HG03045 (cell line): Measurements from ENCODE around the gene ARFRP1.
"Not testable (repeated sequence)": the region's sequence is repeated elsewhere in the genome, so short reads cannot be mapped to it uniquely, and the experiment has no call there.

Experiments
- ATAC-seq: cut with Tn5 transposase; IDR thresholded peaks from one replicate; pipeline ENCODE4 v1.9.1; 2021; ENCODE audit warnings: mild to moderate bottlenecking, moderate library complexity; ENCODE audit not compliant: unreplicated experiment

ARFRP1 gene

GRCh38 chr20:63658749-63659187 lies 49.0 kb downstream of the ARFRP1 start:
- ATAC-seq, result peak; percentile 13

GRCh38 chr20:63657937-63658748 lies 49.6 kb downstream of the ARFRP1 start, which contains the start of gene RTEL1:
Gene RTEL1, plus strand, starts transcription at chr20:63658312. Its CDS starts 1,091 bp downstream, at chr20:63659403.
- ATAC-seq, result peak; percentile 80

GRCh38 chr20:63657260-63657936 lies 50.4 kb downstream of the ARFRP1 start:
- peak; percentile 5 for ATAC-seq

GRCh38 chr20:63656451-63656850 lies 51.3 kb downstream of the ARFRP1 start:
- no peak for ATAC-seq

DNA sequence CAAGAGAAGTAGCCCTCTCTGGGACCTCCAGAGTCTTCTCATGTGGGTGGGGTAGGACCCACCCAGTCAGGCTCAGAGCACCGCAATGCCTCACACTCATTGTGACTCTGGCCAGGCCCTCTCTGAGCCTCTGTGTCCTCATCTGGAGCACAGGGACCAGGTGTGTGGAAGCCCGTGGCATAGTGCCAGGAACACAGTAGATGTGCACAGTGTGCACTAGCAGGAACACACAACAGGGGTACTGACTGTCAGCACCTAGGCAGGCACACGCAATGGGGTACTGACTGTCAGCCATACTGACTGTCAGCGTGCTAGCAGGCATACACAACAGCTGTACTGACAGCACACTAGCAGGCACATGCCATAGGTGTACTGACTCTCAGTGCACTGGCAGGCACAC lies 52.5 kb downstream of the ARFRP1 start:
- no peak for ATAC-seq

GRCh38 chr20:63653974-63654668 lies 53.7 kb downstream of the ARFRP1 start:
- no peak for ATAC-seq

GRCh38 chr20:63653041-63653973 lies 54.5 kb downstream of the ARFRP1 start, which contains the start of gene STMN3:
Gene STMN3, minus strand, starts transcription at chr20:63653424. Its CDS starts 79 bp downstream, at chr20:63653345.
- no peak for ATAC-seq

DNA sequence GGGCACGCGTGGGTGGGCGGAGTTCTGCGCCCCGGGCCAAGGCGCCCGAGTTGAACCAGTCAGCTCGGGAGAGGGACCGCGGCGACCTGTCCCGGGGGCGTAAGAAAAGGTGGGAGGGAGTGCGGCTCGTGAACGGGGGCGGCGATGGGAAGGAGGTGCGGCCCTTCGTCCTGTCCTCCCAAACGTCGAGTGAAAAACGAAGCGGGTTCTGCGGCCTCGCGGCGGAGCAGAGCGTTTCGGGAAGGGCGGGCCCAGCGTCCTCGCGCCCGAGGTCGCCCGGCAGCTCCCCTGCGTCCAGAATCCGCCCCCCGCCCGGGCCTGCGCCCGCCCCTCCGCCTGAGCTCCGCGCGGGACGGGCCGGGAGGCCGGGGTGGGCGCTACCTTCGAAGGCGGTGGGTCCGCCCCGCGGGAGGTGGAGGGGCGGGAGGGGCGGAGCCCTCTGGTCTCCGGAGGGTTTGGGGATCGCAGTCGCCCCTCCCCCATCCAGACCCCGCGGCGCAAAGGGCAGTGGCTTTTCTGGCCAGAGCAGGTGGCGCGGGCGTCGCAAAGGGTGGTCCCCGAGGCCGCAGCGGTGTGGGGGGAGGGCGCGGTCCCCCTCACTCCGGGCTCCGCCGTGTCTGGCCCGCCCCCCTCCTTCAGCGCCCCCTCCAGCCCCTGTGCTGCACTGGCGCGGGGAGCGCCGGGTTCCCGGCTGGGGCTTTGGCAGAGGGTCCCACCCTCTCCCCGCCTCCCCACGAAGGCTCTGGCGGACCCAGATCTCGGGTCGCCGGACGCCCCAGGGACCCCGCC lies 55.4 kb downstream of the ARFRP1 start:
- no peak for ATAC-seq

DNA sequence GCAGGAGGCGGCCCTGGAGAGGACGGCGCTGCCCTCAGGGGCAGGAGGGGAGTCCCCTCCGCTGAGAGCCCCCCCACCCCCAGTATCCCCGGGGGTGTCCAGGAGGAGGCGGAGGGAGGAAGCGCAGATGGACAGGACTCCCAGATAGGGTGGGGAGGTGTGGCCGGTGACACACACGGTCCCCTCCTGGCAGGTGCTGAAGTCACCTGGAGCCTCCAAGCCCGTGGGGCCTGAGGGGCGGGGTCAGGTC lies 55.9 kb downstream of the ARFRP1 start:
- ATAC-seq, result no peak

GRCh38 chr20:63650486-63650885 lies 57.3 kb downstream of the ARFRP1 start:
- ATAC-seq, result not testable (repeated sequence)

DNA sequence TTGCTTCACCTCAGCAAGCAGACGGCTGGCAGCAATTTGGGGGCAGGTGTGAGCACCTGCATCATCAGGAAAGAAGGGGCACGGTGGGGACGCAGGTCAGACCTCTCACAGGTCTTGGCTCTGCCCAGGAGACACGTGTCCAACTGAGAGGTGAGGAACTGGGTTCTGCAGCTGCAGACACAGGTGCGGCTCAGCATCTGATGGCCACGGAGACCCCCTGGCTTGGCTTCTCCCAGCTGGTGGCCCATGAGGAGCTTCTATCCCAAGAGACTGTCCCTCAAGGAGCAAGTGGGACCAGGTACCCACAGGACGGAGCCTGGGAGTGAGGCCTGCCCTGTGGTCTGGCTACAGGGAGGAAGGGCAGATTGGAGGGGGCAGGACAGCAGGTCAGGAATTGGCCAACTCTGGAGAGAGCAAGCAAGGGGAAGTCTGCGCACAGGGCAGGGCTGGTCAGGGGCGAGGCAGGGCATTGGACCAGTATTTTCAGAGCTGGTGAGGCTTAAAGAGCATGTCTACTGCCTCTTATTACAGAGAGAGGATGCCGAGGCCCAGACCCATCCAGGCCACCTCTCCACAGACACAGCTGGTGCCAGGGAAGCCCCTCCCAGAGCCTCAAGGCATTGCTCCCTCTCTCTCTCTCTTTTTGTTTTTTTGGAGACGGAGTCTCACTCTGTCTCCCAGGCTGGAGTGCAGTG lies 58.7 kb downstream of the ARFRP1 start:
- ATAC-seq, result no peak
